T-cell (primary cell): Measurements from ENCODE around the gene CTU1. TPM values are rescaled to one million over a fixed set of nuclear protein-coding genes. Genes with fewer than 3 reads are reported as not detected.

Source experiments
- ATAC-seq, 4 experiments: fragments of 200-7000 bp in 3 of 4; fragments of 150-1000 bp in 1 of 4; cut with Tn5 transposase; replicated peaks in 1 of 4; 1 replicate in 3 of 4; 2 replicates in 1 of 4; pipeline ENCODE4 v1.10.0; 2021; ENCODE audit warnings: moderate library complexity in 3 of 4, mild to moderate bottlenecking in 2 of 4, moderate number of reproducible peaks in 1 of 4
- CTCF ChIA-PET, 2 donors: fragments of 300-600 bp; sonication (Branson Sonifier 250); formaldehyde crosslinking; loops; one replicate each; lab custom pipeline; 2022; ENCODE audit warnings: antibody characterized with exemption in 2 of 2; lab: Charles Lee
- POLR2A ChIA-PET, 2 donors: fragments of 300-600 bp; sonication (Branson Sonifier 250); formaldehyde crosslinking; loops; one replicate each; lab custom pipeline; 2022; ENCODE audit warnings: antibody characterized with exemption in 2 of 2; lab: Charles Lee
- DNase-seq, 35 experiments: peaks; one replicate each; pipeline versions ENCODE4 v3.0.0 to v3.0.0-alpha.2; 2013 to 2023
- H3K27ac ChIP-seq: one replicate; pipeline ENCODE4 v1.5.1; 2013; ENCODE audit warnings: low read length
- H3K27me3 ChIP-seq, 2 experiments: replicated peaks in 1 of 2; 1 replicate in 1 of 2; 2 replicates in 1 of 2; pipeline versions ENCODE4 v1.6.1 to v1.7.0; 2013; ENCODE audit warnings: low read length in 1 of 2, mixed read lengths in 1 of 2; ENCODE audit not compliant: control insufficient read depth in 2 of 2, insufficient read depth in 2 of 2; ENCODE audit errors: extremely low read depth in 1 of 2
- H3K36me3 ChIP-seq, 2 donors: 1 replicate in 1 of 2; 2 replicates in 1 of 2; pipeline versions ENCODE4 v1.6.1 to v1.7.0; 2013; ENCODE audit warnings: low read length in 1 of 2; ENCODE audit not compliant: control insufficient read depth in 2 of 2, insufficient read depth in 1 of 2; ENCODE audit errors: extremely low read depth in 1 of 2
- H3K4me1 ChIP-seq, 2 experiments: 1 replicate in 1 of 2; 2 replicates in 1 of 2; pipeline versions ENCODE4 v1.6.1 to v1.7.0; 2013; ENCODE audit warnings: low read length in 2 of 2, mixed read lengths in 1 of 2; ENCODE audit not compliant: insufficient read depth in 2 of 2, control insufficient read depth in 1 of 2; ENCODE audit errors: extremely low read depth in 1 of 2
- H3K4me3 ChIP-seq, 2 donors: 1 replicate in 1 of 2; 2 replicates in 1 of 2; pipeline versions ENCODE4 v1.5.1 to v1.7.0; 2013; ENCODE audit warnings: mild to moderate bottlenecking in 2 of 2, low read length in 1 of 2, moderate library complexity in 1 of 2; ENCODE audit not compliant: control insufficient read depth in 1 of 2; ENCODE audit errors: extremely low read depth in 1 of 2
- H3K9me3 ChIP-seq: 2 replicates; pipeline ENCODE4 v1.7.0; 2013
- H3K27ac Mint-ChIP-seq, 2 donors: one replicate each; pipeline ENCODE4 v1.8.0; 2020 to 2021; ENCODE audit warnings: mild to moderate bottlenecking in 2 of 2, mixed read lengths in 2 of 2
- H3K27me3 Mint-ChIP-seq, 2 donors: one replicate each; pipeline ENCODE4 v1.8.0; 2021 to 2022; ENCODE audit warnings: mixed read lengths in 2 of 2
- H3K36me3 Mint-ChIP-seq: one replicate; pipeline ENCODE4 v1.8.0; 2021; ENCODE audit warnings: mixed read lengths
- H3K4me1 Mint-ChIP-seq, 3 donors: one replicate each; pipeline ENCODE4 v1.8.0; 2020 to 2022; ENCODE audit warnings: mixed read lengths in 3 of 3, mild to moderate bottlenecking in 1 of 3
- H3K4me3 Mint-ChIP-seq, 3 donors: one replicate each; pipeline ENCODE4 v1.8.0; 2020 to 2022; ENCODE audit warnings: mild to moderate bottlenecking in 3 of 3, mixed read lengths in 3 of 3, moderate library complexity in 3 of 3
- H3K9me3 Mint-ChIP-seq, 3 donors: one replicate each; pipeline ENCODE4 v1.8.0; 2020 to 2022; ENCODE audit warnings: mixed read lengths in 3 of 3
- WGBS: methylation state at CpG from one replicate; pipeline ENCODE4 v1.1.5; 2013; ENCODE audit warnings: missing lambda C conversion rate; ENCODE audit not compliant: insufficient coverage; 5-methylcytosine and 5-hydroxymethylcytosine counted together
- total RNA-seq, 35 experiments: library from RNA in 6 of 35; stranded (reverse) in 6 of 35; fragments of 120-200 nt in 1 of 35; gene quantifications; one replicate each; pipeline versions ENCODE4 v1.2.1 to v1.2.4 and lab custom pipeline; 2013 to 2026

Gene CTU1
- total RNA-seq, 5 donors from 2014 or later (not counting 1 experiment from before 2014, with no cell fraction given), result 3.2 to 18.1 (median 15.9) TPM

- H3K4me3 ChIP-seq, result no peak overlapping the region
- no peaks in the 10 kb centered on the region for H3K9me3 Mint-ChIP-seq
- H3K36me3 ChIP-seq, result no peaks in the 10 kb centered on the region
- WGBS, result 97% methylated on average over 5 of the region's 6 CpGs
- no peaks in the 10 kb centered on the region for H3K9me3 ChIP-seq
- H3K36me3 Mint-ChIP-seq, result no peaks in the 10 kb centered on the region
- H3K27ac ChIP-seq, result no peak overlapping the region
- H3K27me3 Mint-ChIP-seq, result peaks cover 0 to 18% of the 10 kb centered on the region in 2 donors
- CTCF ChIA-PET, result no interaction called here
- peaks cover 25 to 40% (median 32%) of the 10 kb centered on the region in 3 donors for H3K4me1 Mint-ChIP-seq
- no peak overlapping the region for H3K4me3 Mint-ChIP-seq
- DNase-seq (no peak), ATAC-seq (no peak)
- POLR2A ChIA-PET, result no interaction called here
- no peak overlapping the region for H3K27ac Mint-ChIP-seq
- H3K27me3 ChIP-seq, result peaks cover 0 to 31% of the 10 kb centered on the region in 2 experiments
- peaks cover 6 to 33% of the 10 kb centered on the region in 2 experiments for H3K4me1 ChIP-seq
Measured at GRCh38 chr19:51141181-51141580, 33.0 kb upstream of the CTU1 start.

GRCh38 chr19:51140441-51140840, 32.2 kb upstream of the CTU1 start:
- Mint-ChIP-seq H3K27me3 (peaks cover 0 to 18% of the 10 kb centered on the region in 2 donors), H3K4me3 (no peak overlapping the region), H3K36me3 (no peaks in the 10 kb centered on the region), H3K27ac (no peak overlapping the region), H3K9me3 (no peaks in the 10 kb centered on the region), H3K4me1 (peaks cover 28 to 44% (median 35%) of the 10 kb centered on the region in 3 donors)
- H3K4me3 ChIP-seq, result no peak overlapping the region
- DNase-seq (no peak), ATAC-seq (no peak)
- no peak overlapping the region for H3K27ac ChIP-seq
- peaks cover 0 to 31% of the 10 kb centered on the region in 2 experiments for H3K27me3 ChIP-seq
- POLR2A ChIA-PET, result no interaction called here
- no peaks in the 10 kb centered on the region for H3K36me3 ChIP-seq
- CTCF ChIA-PET, result no interaction called here
- H3K4me1 ChIP-seq, result peaks cover 6 to 34% of the 10 kb centered on the region in 2 experiments
- H3K9me3 ChIP-seq, result no peaks in the 10 kb centered on the region
- 65% methylated on average over 2 of the region's 6 CpGs for WGBS

GRCh38 chr19:51139299-51140014, 31.2 kb upstream of the CTU1 start:
- Mint-ChIP-seq H3K9me3 (no peaks in the 10 kb centered on the region), H3K4me1 (peaks cover 26 to 47% (median 40%) of the 10 kb centered on the region in 3 donors), H3K36me3 (no peaks in the 10 kb centered on the region), H3K4me3 (no peak overlapping the region), H3K27ac (peak overlapping the region in 1 of 2 donors; percentile 26), H3K27me3 (peaks cover 0 to 16% of the 10 kb centered on the region in 2 donors)
- ChIA-PET CTCF (no interaction called here), POLR2A (no interaction called here)
- Histone ChIP-seq H3K27me3 (peaks cover 0 to 25% of the 10 kb centered on the region in 2 experiments), H3K4me1 (peaks cover 6 to 34% of the 10 kb centered on the region in 2 experiments), H3K27ac (no peak overlapping the region), H3K4me3 (no peak overlapping the region), H3K9me3 (no peaks in the 10 kb centered on the region), H3K36me3 (no peaks in the 10 kb centered on the region)
- 57% methylated on average over 1 of the region's 4 CpGs for WGBS
- DNase-seq (no peak), ATAC-seq (no peak)

GRCh38 chr19:51138549-51138979, 30.4 kb upstream of the CTU1 start:
- no peaks in the 10 kb centered on the region for H3K9me3 Mint-ChIP-seq
- H3K27me3 Mint-ChIP-seq, result peaks cover 0 to 16% of the 10 kb centered on the region in 2 donors
- DNase-seq, result peak in 1 of 35 experiments; percentile 32
- H3K27ac ChIP-seq, result no peak overlapping the region
- ChIA-PET CTCF (no interaction called here), POLR2A (no interaction called here)
- 87% methylated on average over 3 of the region's 6 CpGs for WGBS
- ATAC-seq, result no peak
- H3K9me3 ChIP-seq, result no peaks in the 10 kb centered on the region
- no peak overlapping the region for H3K4me3 ChIP-seq
- H3K4me1 ChIP-seq, result peaks cover 6 to 34% of the 10 kb centered on the region in 2 experiments
- H3K36me3 ChIP-seq, result no peaks in the 10 kb centered on the region
- H3K4me3 Mint-ChIP-seq, result no peak overlapping the region
- peaks cover 0 to 19% of the 10 kb centered on the region in 2 experiments for H3K27me3 ChIP-seq
- H3K36me3 Mint-ChIP-seq, result no peaks in the 10 kb centered on the region
- H3K4me1 Mint-ChIP-seq, result peaks cover 26 to 43% (median 41%) of the 10 kb centered on the region in 3 donors
- no peak overlapping the region for H3K27ac Mint-ChIP-seq

GRCh38 chr19:51137792-51138425, 29.7 kb upstream of the CTU1 start:
- Histone ChIP-seq H3K4me3 (no peak overlapping the region), H3K36me3 (no peaks in the 10 kb centered on the region), H3K27ac (no peak overlapping the region), H3K27me3 (peaks cover 0 to 19% of the 10 kb centered on the region in 2 experiments), H3K4me1 (peaks cover 6 to 37% of the 10 kb centered on the region in 2 experiments), H3K9me3 (no peaks in the 10 kb centered on the region)
- peaks cover 0 to 16% of the 10 kb centered on the region in 2 donors for H3K27me3 Mint-ChIP-seq
- 86% methylated on average over 2 of the region's 9 CpGs for WGBS
- ATAC-seq (no peak), DNase-seq (no peak)
- H3K4me1 Mint-ChIP-seq, result peaks cover 26 to 43% (median 43%) of the 10 kb centered on the region in 3 donors
- ChIA-PET POLR2A (no interaction called here), CTCF (no interaction called here)
- H3K4me3 Mint-ChIP-seq, result peak overlapping the region in 1 of 3 donors; percentile 70
- peak overlapping the region in 1 of 2 donors; percentile 46 for H3K27ac Mint-ChIP-seq
- H3K9me3 Mint-ChIP-seq, result no peaks in the 10 kb centered on the region
- no peaks in the 10 kb centered on the region for H3K36me3 Mint-ChIP-seq

GRCh38 chr19:51136851-51137551, 28.8 kb upstream of the CTU1 start:
- Histone ChIP-seq H3K27me3 (peaks cover 0 to 15% of the 10 kb centered on the region in 2 experiments), H3K27ac (peak overlapping the region; percentile 14), H3K36me3 (no peaks in the 10 kb centered on the region), H3K4me3 (no peak overlapping the region), H3K4me1 (peaks cover 9 to 37% of the 10 kb centered on the region in 2 experiments), H3K9me3 (no peaks in the 10 kb centered on the region)
- ATAC-seq (peak in 1 of 4 experiments; percentile 34), DNase-seq (no peak)
- Mint-ChIP-seq H3K9me3 (no peaks in the 10 kb centered on the region), H3K36me3 (no peaks in the 10 kb centered on the region), H3K4me3 (peak overlapping the region in 1 of 3 donors; percentile 70), H3K27ac (peak overlapping the region; percentile 39 to 46), H3K4me1 (peaks cover 28 to 52% (median 45%) of the 10 kb centered on the region in 3 donors), H3K27me3 (peaks cover 0 to 17% of the 10 kb centered on the region in 2 donors)
- ChIA-PET CTCF (no interaction called here), POLR2A (no interaction called here)
- 66% methylated on average over 10 of the region's 12 CpGs for WGBS
